NCI-H2107 (cell line): ENCODE data around the gene TNS3.
"Not testable (repeated sequence)": the region's sequence is repeated elsewhere in the genome, so short reads cannot be mapped to it uniquely, and the experiment has no call there.

Experiments
- DNase-seq: peaks from one replicate; lab custom pipeline; 2025; lab: John Stamatoyannopoulos, UW

Gene TNS3

DNA sequence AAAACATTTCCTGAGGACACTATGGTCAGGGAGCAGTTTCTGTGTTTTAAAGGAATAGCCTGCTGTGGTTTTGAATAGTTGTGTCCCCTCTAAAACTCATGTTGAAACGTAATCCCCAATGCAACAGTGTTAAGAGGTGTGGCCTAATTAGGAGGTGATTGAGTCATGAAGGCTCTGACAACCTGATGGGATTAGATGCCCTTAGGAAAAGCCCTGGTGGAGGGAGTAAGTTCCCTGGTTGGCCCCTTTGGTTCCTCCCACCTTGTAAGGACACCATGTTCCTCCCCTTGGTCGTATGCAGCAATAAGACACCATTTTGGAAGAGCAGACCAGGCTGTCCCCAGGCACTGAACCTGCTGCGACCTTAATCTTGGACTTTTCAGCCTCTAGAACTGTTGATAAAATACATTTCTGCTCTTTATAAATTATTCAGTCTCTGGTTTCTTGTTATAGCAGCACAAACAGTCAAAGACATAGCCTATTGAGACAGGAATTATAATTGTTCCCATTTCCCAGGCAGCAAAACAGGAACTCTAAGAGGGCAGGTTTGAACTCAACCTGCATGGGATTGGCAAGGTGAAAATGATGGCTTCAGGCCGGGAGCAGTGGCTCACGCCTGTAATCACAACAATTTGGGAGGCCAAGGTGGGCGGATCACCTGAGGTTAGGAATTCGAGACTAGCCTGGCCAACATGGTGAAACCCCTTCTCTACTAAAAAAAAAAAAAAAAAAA is 20.5 kb upstream of the TNS3 start:
- no peak for DNase-seq

DNA sequence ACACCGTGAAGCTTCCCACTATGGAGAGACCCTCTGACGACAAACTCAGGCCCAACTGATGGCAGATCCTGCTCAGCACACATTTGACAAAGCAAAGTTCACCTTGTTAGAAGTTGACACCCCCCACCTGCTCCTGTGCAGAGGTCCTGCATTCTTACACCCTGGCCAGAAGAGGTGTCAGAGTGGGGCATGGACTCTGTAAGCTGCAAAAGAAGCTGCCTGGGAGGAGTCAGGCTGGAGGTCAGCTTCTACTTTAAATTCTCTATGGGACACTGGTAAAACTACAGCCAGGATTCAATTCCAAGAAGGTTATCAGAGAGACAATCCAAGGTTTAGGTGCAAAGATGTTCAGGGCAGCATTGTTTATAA is 20.0 kb upstream of the TNS3 start:
- DNase-seq, result no peak

DNA sequence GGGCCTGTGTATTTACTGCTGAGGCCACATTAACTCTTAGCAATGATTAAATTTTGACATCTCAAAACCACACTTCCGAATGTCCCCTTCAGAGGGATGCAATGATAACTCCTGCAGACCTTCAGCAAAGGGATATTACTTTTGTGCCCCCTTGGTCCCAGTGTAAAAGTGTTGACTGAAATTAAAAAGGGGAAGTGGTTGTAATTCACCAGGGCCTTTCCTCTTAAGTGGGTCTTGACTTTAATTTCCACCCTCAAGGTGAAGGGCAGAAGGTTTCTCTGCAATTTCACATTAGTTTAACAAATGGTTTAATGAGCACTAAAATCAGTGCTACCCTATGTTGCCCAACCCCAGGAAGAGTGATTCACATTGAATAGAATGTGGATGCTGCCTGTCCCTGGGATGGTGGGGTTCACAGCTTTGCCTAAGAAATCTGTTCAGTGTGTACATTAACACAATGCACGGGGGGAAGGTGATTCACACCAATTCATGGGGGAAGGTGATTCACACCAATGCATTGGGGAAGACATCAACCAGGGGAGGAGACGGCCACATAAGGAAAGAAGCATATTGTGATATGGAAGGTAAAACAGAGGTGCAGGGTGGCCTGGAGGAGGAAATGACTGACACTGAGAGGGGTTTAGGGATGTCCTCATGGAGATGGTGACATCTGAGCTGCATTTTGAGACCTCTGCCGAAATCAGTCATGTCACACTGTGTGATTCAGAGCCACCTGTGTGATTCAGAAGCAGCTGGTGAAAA is 19.4 kb upstream of the TNS3 start:
- DNase-seq, result no peak

DNA sequence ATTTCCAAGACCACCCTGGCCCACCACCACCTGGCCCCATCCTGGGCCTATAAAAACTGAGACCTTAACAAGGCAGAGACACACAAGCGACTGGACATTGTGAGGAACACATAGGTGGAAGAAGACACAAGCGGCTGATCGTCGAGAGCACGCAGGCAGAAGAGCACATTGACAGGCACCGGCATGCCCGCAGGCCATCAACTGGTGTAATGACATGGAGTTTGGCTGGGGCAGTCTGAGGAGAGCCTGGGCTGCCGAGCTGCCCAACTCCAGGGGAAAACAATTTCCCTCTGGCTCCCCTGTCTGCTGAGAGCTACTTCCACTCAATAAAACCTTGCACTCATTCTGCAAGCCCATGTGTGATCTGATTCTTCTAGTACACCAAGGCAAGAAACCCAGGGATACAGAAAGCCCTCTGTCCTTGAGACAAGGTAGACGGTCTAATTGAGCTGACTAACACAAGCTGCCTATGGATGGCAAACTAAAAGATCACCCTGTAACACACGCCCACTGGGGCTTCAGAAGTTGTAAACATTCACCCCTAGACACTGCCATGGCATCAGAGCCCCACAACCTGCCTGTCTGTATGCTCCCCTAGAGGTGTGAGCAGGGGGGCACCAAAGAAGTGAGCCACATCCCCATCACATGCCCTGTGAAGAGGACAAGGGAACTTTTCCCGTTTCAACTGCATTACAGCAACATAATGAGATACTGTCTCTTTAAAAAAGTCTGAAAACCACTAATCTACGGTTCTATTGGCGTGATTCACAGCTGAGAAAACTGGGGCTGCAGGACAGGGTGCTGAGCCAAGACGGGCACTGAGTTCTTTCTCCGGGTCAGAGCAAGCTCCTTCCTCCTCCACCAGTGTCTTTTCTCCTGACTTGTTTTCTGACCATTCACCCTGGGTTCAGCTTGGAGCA is 18.5 kb upstream of the TNS3 start:
- no peak for DNase-seq

DNA sequence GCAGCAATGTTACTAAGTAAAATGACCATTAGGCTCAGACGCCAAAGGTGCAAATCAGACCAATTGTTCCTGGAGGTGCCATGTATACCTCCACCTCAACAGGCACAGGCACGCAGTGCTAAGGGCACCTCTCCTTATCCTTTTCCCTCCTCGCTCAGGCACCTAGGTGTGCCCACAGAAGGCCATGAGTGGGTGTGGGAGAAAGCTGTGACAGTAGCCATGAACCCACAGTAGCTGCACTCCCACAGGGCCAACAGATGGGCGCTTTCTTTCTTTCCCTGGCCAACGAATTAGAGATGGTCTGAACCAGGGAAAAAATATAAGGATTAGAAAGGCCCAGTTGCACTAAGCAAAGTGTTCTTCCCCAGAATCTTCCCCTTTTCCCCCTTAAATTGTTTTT is 15.5 kb upstream of the TNS3 start:
- no peak for DNase-seq

DNA sequence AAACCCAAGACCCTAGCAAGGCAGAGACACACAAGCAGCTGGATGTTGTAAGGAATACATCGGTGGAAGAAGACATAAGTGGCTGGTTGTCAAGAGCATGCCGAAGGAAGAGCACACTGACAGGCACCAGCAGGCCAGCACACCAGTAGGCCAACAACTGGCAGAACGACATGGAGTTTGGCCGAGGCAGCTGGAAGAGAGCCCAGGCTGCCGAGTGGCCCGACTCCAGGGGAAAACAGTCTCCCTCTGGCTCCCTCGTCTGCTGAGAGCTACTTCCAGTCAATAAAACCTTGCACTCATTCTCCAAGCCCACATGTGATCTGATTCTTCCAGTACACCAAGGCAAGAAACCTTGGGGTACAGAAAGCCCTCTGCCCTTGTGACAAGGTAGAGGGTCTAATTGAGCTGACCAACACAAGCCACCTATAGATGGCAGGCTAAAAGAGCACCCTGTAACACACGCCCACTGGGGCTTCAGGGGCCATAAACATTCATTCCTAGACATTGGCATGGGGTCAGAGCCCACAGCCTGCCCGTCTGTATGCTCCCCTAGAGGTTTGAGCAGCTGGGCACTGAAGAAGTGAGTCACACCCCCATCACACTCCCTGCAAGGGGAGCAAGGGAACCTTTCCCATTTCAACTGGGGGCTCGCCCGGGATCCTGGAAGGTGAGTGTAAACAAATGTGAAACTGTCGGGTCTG is 14.7 kb upstream of the TNS3 start:
- no peak for DNase-seq

DNA sequence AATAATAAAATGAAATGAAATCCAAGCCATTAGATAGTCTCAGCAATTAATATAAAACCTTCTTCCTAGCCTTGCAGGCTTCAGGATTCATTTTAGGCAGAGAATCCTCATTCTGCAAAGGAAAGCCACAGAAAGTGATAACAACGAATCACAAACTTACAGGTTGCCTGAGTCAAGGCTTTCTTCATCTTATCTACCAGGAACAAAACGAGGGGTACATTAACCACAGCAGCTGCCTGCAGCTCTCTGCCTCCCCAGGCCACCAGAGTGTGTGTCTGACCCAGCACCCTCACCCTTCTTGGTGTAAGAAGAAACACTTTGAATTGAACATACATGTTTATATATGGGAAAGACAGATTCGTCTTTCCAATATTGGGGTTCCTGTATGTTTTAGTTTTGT is 12.5 kb upstream of the TNS3 start:
- DNase-seq, result no peak

DNA sequence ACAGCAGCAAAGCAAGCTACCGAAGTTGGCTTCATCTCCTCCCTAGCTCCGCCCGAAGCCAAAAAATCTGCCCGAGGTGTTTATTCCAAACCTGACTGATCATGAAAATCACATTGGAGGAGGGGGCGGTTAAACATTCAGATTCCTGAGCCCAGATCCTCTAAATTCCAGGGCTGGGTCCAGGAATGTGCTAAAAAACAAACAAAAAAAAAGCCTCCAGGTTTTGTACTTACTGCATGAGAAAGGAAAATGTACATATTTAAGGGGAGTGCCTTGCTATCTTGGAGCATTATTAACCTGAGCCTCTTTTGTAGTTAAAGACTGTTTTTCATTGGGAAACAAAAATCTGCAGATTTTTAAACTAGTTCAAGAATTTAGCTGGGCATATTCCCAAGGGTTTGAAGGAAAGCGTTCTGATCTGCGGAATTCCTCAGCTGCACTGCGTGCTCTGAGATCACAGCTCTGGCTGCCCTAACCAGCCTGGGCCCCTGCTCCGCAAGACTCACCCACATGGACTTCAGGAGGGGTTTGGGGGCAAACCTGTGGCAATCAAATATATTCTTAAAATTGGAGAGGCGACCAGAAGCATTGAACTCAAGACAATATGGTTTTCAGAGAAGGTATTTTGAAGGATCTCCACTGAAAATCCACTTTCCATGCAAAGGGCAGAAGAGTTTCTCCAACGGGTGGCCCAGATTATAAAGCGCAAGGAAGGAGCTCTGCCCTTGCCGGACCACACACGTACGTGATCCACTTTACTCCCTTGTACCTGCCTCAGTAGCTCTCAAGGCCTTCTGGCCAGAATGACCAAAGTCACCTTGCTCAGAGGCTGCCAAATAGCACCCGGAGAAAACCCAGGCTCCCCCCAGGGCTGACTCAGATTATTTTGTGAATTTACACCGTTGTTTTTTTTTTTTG is 10.0 kb upstream of the TNS3 start:
- no peak for DNase-seq

DNA sequence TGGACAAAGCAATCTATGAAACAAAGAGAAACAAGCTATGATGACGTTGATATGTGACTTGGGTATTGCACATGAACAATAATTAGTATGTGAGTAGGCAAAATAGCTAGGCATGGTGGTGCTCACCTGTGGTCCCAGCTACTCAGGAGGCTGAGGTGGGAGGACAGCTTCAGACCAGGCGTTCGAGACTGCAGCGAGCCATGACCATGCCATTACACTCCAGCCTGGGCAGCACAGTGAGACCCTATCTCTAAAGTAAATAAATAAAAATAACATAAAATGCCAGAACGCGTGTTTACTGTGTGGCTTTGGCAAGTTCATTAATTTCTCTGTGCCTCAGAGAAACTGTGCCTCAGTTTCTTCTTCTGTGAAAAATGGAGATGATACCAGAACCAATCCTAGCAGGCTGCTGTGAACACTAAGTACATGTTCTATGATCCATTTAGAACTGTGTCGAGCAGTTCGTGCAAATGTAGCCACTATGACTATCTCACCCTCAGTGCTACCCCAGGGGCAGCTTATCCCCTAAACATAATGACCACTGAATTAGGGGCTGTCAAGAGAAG is 9.3 kb upstream of the TNS3 start:
- DNase-seq, result no peak

DNA sequence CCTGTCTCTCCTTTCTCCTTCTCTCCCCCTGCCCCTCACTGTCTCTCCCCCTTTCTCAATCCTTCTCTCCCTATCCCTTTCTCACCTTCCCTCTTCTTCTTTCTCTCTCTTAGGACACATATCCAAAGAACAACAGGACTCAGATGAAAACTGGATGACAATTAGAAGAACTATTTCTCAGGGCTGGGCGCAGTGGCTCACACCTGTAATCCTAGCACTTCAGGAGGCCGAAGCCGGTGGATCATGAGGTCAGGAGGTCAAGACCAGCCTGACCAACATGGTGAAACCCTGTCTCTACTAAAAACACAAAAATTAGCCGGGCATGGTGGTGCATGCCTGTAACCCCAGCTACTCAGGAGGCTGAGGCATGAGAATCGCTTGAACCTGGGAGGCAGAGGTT is 8.3 kb upstream of the TNS3 start:
- DNase-seq, result not testable (repeated sequence)

DNA sequence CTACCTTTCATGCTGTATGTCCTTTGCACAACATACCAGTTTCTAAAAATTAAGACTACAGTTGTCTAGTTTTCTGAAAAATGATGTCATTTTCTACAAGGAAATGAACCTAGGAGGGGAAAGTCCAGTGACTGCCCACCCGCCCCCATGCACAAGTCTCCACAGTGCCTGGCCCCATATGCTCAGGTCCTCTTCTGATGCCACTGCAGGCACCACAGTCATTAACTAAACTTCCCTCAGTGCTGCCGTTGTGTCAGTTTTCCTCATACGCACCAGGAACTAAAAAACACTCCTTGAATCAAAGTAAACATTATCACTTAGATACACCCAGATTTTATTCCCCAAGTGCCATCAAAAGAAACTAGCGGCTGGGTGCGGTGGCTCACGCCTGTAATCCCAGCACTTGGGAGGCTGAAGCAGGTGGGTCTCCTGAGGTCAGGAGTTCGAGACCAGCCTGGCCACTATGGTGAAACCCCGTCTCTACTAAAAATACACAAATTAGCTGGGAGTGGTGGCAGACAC is 6.9 kb upstream of the TNS3 start:
- DNase-seq, result no peak

DNA sequence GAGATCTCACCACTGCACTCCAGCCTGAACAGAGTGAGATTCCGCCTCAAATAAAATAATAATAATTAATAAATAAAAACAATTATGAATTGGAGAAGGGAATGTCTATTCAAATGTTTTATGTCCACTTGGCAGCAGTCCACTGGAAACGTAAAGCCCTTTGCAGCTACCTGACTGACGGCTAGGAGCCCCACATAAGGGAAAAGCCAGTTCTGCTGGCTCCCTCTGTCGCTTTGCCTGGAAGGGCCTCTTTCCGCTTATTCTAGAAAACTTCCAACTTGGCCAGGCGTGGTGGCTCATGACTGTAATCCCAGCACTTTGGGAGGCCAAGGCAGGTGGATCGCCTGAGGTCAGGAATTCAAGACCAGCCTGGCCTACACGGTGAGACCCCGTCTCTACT is 6.1 kb upstream of the TNS3 start:
- DNase-seq, result no peak

DNA sequence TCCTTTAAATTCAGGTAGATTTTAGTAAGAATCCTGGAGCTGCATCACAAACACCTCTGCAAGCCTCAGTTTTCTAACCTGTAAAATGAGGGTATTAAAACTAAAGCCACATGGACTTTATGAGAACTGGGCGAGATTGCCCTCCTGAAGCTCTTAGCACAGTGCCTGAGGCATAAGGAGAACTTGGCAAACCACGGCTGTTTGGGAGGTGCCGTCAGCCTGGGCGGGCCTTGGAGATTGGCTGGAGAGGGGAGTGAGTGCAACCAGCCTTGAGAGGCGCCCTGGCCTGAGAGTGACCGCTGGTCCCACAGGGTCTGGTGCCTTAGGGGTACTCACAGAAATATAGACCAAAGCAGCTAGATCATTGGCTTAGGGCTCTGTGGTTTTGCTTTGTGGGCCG is 5.4 kb upstream of the TNS3 start:
- no peak for DNase-seq

DNA sequence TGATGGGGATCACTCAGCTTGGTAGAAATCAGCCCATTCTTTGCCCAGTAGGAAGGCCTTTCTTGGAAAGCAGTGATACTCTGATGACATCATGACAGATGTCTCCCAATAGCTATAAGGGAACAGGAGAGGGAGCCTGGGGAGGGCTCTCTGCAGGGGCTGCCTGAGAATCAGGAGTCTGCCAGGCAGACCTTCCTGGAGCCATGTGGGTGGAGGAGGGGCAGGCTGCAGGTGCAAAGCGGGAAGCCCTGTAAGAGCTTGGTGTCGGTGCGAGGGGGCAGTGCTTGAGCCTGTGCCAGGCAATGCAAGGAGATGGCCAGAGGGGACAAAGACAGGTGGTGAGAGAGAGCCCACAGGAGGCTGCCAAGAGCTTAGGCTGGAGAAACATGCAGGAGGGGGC is 5.0 kb upstream of the TNS3 start:
- no peak for DNase-seq

DNA sequence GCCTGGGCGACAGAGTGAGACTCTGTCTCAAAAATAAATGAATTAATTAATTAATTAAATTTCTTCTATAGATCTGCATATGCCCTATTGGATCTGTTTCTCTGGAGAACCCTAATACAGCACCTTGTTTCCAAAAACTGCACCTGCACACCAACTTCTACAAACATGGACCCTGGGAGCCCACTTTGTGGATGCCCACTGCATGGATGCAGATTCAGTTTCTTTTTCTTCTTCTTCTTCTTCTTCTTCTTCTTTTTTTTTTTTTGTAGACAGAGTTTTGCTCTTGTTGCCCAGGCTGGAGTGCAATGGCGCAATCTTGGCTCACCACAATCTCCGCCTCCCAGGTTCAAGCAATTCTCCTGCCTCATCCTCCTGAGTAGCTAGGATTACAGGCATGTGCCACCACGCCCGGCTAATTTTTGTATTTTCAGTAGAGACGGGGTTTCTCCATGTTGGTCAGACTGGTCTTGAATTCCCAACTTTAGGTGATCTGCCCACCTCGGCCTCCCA is 4.3 kb upstream of the TNS3 start:
- not testable (repeated sequence) for DNase-seq

DNA sequence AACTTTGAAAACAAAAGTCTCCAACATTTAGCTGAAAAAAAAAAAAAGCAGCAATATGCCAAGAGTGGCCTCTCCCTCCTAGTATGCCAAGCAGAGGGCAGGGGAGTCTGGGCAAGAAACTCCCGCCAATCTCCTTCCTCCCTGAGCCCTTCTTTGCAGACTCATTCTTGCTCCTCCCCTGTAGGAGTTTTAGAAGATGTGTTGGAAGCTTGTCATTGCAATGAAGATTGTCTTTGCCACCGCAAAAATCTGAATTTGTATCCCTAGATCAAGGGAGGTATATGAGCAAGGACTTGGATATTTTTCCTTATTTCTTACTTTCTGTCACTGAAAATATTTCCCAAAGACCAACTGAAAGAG is 2.6 kb upstream of the TNS3 start:
- no peak for DNase-seq

DNA sequence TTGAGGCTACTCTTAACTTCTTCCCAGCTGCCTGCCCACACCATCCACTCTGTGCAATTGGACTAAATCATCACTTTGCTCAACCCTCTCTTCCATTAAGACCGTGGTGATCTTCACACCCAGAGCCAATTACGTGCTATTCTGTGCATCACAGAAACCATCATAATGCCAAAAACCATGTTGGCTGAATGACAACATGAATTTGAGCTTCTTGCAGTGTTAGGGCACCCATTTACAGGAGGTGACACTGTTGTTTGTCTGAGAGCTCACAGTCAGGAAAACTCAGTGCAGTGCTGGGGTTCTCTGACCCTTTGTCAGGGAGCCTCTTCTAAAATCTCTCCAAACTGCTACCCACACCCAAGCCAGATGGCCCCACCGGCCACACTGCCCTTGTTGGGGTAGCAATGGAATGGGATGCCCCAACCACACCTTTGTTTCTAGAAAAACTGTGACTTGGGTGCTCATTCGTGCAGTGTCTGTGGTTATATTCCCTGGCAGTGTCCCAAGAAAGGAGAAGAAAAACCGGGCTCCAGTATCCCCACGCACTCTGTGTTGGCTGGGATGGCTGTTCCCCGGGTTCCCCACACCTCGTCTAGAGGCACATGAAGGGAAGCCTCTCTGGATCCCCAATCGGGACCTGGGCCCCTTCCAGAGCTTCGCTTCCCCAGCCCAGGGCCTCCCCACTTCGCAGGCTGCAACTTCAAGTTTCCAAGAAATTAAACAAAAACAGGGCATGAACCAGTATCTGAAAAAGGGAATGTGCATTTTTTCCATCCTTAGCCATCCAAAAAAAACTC is 2.0 kb upstream of the TNS3 start:
- DNase-seq, result no peak

DNA sequence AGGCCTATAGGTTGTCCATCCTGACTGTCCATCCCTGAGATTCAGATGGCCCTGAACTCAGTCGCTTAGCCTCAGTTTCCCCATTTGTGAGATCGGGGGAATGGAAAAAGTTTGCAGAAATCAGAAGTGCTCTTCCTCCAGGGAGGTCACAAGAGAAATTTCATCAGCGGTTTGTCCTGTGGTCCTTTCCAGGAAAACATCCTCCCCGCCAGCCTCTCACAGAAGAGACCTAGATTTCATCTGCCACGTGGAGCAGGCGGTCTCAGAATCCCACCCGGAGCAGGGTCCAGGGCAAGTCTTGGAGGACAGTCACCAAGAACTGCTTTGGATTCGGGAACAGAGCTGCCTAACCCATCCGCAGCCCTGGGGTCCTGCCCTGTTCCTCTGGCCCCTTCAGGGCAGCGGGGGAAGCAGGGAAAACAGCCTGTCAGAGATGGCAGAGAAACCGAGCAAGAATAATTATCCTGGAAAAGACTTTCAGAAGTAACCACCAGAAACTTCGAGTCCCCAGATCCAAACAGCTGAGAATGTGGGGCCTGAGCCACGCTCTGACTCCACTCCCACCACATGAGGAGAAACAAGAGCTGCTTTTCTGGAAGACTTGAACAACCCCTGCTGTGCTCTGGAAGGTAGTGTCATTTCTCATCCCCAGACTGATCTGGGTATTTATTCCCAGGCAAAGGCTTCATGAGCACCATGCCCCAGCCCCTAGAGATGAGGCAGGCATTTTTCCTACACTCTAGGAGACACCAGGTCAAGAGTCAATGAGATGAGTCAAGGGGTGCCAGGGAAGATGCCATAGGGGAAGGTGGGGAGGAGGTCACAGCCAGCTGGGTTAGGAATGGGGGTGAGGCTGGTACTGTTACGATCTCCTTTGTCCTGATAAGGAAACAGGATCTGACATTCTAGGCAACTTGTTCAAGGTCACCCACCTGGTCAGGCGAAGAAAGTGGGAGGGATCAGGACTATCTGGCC is 1.1 kb upstream of the TNS3 start:
- no peak for DNase-seq
